K562 (cell line): ENCODE data around the gene S100A3. TPM values are rescaled to one million over a fixed set of nuclear protein-coding genes. Genes with fewer than 3 reads are reported as not detected.

Experiments
- CHCHD3 ChIP-seq: fragments of 250-450 bp; sonication (Bioruptor Pico); IDR thresholded peaks from 2 replicates; pipeline ENCODE4 v2.1.2; 2022; ENCODE audit warnings: mild to moderate bottlenecking
- CREB3 ChIP-seq: fragments of 450-650 bp; conservative IDR thresholded peaks from 2 replicates; pipeline ENCODE4 v1.6.1; 2016; ENCODE audit warnings: missing genetic modification characterization, low read depth, mild to moderate bottlenecking, missing compliant biosample characterization, moderate library complexity
- CREBBP ChIP-seq: IDR thresholded peaks from one replicate; pipeline ENCODE4 v1.6.1; 2012; ENCODE audit warnings: low read depth, mild to moderate bottlenecking, control low read depth, inconsistent platforms, low read length
- E2F4 ChIP-seq: sonication (generic); formaldehyde crosslinking; IDR thresholded peaks from 2 replicates; pipeline ENCODE4 v1.8.0; 2022; ENCODE audit warnings: mild to moderate bottlenecking, low read depth, missing genetic modification reagents
- E2F5 ChIP-seq: sonication (generic); formaldehyde crosslinking; IDR thresholded peaks from 2 replicates; pipeline ENCODE4 v1.8.0; 2022; ENCODE audit warnings: mild to moderate bottlenecking, missing genetic modification reagents
- ELF2 ChIP-seq: fragments of 250-450 bp; sonication (Bioruptor Pico); IDR thresholded peaks from 2 replicates; pipeline ENCODE4 v1.5.0; 2021; ENCODE audit warnings: mild to moderate bottlenecking
- ESRRB ChIP-seq: fragments of 250-450 bp; sonication (Bioruptor Pico); IDR thresholded peaks from 2 replicates; pipeline ENCODE4 v1.5.0; 2020; ENCODE audit warnings: mild to moderate bottlenecking, moderate library complexity, borderline replicate concordance
- HMBOX1 ChIP-seq: sonication (generic); IDR thresholded peaks from 2 replicates; pipeline ENCODE4 v1.6.1; 2016
- HMG20A ChIP-seq: fragments of 450-650 bp; formaldehyde crosslinking; conservative IDR thresholded peaks from 2 replicates; pipeline ENCODE4 v1.4.0; 2020; ENCODE audit warnings: mild to moderate bottlenecking, mixed read lengths
- HNRNPLL ChIP-seq: fragments of 200-400 bp; formaldehyde crosslinking; IDR thresholded peaks from 2 replicates; pipeline ENCODE4 v1.6.1; 2017; ENCODE audit warnings: low read length, low read depth, mild to moderate bottlenecking; ENCODE audit not compliant: poor library complexity, severe bottlenecking
- KLF6 ChIP-seq: fragments of 250-450 bp; sonication (Bioruptor Pico); IDR thresholded peaks from 2 replicates; pipeline ENCODE4 v1.4.0; 2020; ENCODE audit warnings: mild to moderate bottlenecking, moderate library complexity, borderline replicate concordance
- MAX ChIP-seq: sonication (generic); formaldehyde crosslinking; IDR thresholded peaks from 2 replicates; pipeline ENCODE4 v1.9.0; 2022; ENCODE audit warnings: mild to moderate bottlenecking, missing genetic modification reagents
- RFX7 ChIP-seq: fragments of 250-450 bp; sonication (Bioruptor Pico); IDR thresholded peaks from 2 replicates; pipeline ENCODE4 v1.5.1; 2021; ENCODE audit warnings: mild to moderate bottlenecking
- SMARCA5 ChIP-seq: fragments of 450-650 bp; IDR thresholded peaks from 2 replicates; pipeline ENCODE4 v1.6.1; 2016
- SNAPC5 ChIP-seq: fragments of 250-450 bp; sonication (Bioruptor Pico); IDR thresholded peaks from 2 replicates; pipeline ENCODE4 v1.8.0; 2021; ENCODE audit warnings: moderate library complexity, mild to moderate bottlenecking, inconsistent platforms
- TCF7L2 ChIP-seq: fragments of 150-350 bp; IDR thresholded peaks from 2 replicates; pipeline ENCODE4 v1.6.1; 2016; ENCODE audit warnings: low read depth, mild to moderate bottlenecking, low read length, moderate library complexity
- ZBTB17 ChIP-seq: fragments of 450-650 bp; formaldehyde crosslinking; IDR thresholded peaks from 2 replicates; pipeline ENCODE4 v1.4.0; 2020; ENCODE audit warnings: mild to moderate bottlenecking
- ZC3H8 ChIP-seq: fragments of 450-650 bp; IDR thresholded peaks from 2 replicates; pipeline ENCODE4 v1.6.1; 2017
- ZFP91 ChIP-seq: sonication (generic); formaldehyde crosslinking; IDR thresholded peaks from 2 replicates; pipeline ENCODE4 v1.8.0; 2022; ENCODE audit warnings: mild to moderate bottlenecking, missing genetic modification reagents
- ZNF316 ChIP-seq: fragments of 450-650 bp; IDR thresholded peaks from 2 replicates; pipeline ENCODE4 v1.6.1; 2016
- ZNF436 ChIP-seq: fragments of 250-450, 450-650 bp; sonication (Bioruptor Pico); formaldehyde crosslinking; IDR thresholded peaks from 2 replicates; pipeline ENCODE4 v1.7.0; 2020; ENCODE audit warnings: mild to moderate bottlenecking
- ZNF444 ChIP-seq: fragments of 250-450 bp; sonication (Bioruptor Pico); IDR thresholded peaks from 2 replicates; pipeline ENCODE4 v1.4.0; 2020; ENCODE audit warnings: mild to moderate bottlenecking, moderate library complexity
- polyA plus RNA-seq, 8 experiments: library from polyadenylated mRNA; depleted of rRNA in 4 of 8; stranded (reverse) in 5 of 8; unstranded in 3 of 8; fragments of >200 nt; fragmentation: Nextera tagmentation in 2 of 8; fragmentation: Illumina TruSeq in 1 of 8; extraction: Ambion mirVana in 2 of 8; extraction: Trizol in 1 of 8; gene quantifications; 2 replicates each; pipeline versions ENCODE4 v1.2.1 to v1.2.3, GENCODE V29; 2011 to 2014; ENCODE audit warnings: inconsistent platforms in 1 of 8, missing spikeins in 1 of 8
- total RNA-seq, 7 experiments: library from RNA; depleted of rRNA in 6 of 7; stranded (reverse); fragments of >200 nt in 6 of 7; fragmentation: Illumina TruSeq in 2 of 7; extraction: Trizol in 2 of 7; gene quantifications; 2 replicates each; pipeline versions ENCODE4 v1.2.1 to v1.2.3, GENCODE V29; 2011 to 2021; ENCODE audit warnings: low replicate concordance in 1 of 7

Gene S100A3
- total and polyA plus RNA-seq, 9 of the 15 experiments (the other 6 are each of a cell fraction or from before 2014, with no cell fraction given): 0.08 to 1.7 (median 0.18) TPM; not detected in 4

- TF ChIP-seq SNAPC5 (CRISPR knock-in tag) (no peak), ZC3H8 (0 out of 2 replicates have a peak, but pooled peaks have one; percentile 53), CREBBP (no peak), E2F5 (CRISPR knock-in tag) (no peak), RFX7 (no peak), ZBTB17 (peak; percentile 76), ZFP91 (no peak), ZNF316 (peak; percentile 77), CHCHD3 (CRISPR knock-in tag) (0 out of 2 replicates have a peak, but pooled peaks have one; percentile 48), ZNF436 (CRISPR knock-in tag) (no peak), ZNF444 (no peak), SMARCA5 (no peak), HNRNPLL (no peak), KLF6 (CRISPR knock-in tag) (peak; percentile 85; the same call in 1 of the 2 replicates), HMG20A (CRISPR knock-in tag) (no peak), E2F4 (CRISPR knock-in tag) (no peak), ESRRB (CRISPR knock-in tag) (no peak), TCF7L2 (no peak), ELF2 (CRISPR knock-in tag) (no peak), HMBOX1 (no peak; the same call in 1 of the 2 replicates), MAX (CRISPR knock-in tag) (peak; percentile 63), CREB3 (peak; percentile 45; the same call in 1 of the 2 replicates)
Observed at GRCh38 chr1:153566414-153567371, 17.6 kb upstream of the S100A3 start (continued).
